WERI-Rb-1 (cell line): ENCODE measurements around the gene FAM193B.

Source experiments
- DNase-seq: peaks from one replicate; pipeline ENCODE4 v3.0.0-alpha.2; 2020
- H3K27ac ChIP-seq: fragments of 250-450 bp; sonication (Bioruptor Pico); 2 replicates; pipeline ENCODE4 v1.5.1; 2020; ENCODE audit warnings: mild to moderate bottlenecking, moderate library complexity
- H3K27me3 ChIP-seq: fragments of 250-450 bp; sonication (Bioruptor Pico); 2 replicates; pipeline ENCODE4 v1.5.1; 2021; ENCODE audit warnings: mild to moderate bottlenecking, low read depth, moderate library complexity; ENCODE audit not compliant: insufficient read depth, severe bottlenecking
- H3K36me3 ChIP-seq: fragments of 250-450 bp; sonication (Bioruptor Pico); 2 replicates; pipeline ENCODE4 v1.5.1; 2020; ENCODE audit warnings: mild to moderate bottlenecking, moderate library complexity
- H3K4me3 ChIP-seq: 2 replicates; pipeline ENCODE4 v1.5.1; 2011; ENCODE audit warnings: low read depth, mild to moderate bottlenecking, control low read depth, low read length
- H3K9me3 ChIP-seq: fragments of 250-450 bp; sonication (Bioruptor Pico); 2 replicates; pipeline ENCODE4 v1.5.1; 2021; ENCODE audit warnings: mild to moderate bottlenecking, moderate library complexity; ENCODE audit not compliant: severe bottlenecking
- TF ChIP-seq, protein P1 (sequence below): IDR thresholded peaks from 2 replicates; pipeline ENCODE4 v1.5.1; 2011; ENCODE audit warnings: low read depth, mild to moderate bottlenecking, control low read depth, inconsistent platforms, low read length

FAM193B gene

DNA sequence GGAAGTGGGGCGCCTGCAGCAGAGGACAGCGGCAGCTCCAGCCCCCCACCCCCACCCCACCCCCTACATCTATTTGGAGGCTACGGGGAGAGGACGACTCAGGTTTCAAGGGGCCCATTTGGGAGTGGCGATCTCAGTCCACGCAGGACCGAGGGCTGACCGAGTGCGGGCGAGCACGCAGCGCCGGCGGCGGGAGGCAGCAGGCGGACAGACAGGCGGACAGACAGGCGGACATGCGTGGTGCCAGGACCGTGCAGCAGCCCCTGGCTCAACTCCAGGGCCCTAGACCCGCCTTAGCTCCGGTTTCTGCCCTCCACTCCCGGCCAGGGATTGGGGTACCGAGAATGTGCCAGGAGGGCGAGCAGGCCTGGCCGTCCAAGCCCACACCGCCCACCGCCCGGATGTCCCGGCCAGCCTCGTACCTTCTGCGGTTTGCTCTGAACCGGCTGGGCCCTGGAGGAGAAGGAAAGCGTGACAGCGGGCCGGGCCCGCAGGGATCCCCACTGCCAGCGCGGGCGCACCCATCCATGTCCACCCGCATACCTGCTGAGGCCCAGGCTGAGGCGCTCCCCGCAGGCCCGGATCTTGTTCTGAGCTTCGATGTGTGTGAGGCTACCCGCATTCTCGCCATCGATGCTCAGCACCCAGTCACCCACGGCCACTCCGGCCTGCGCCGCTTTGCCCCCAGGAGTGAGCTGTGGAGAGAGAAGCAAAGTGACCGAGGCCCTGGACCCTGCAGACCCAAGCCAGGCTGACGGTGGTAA lies 62.2 kb downstream of the FAM193B start:
- H3K36me3 ChIP-seq, result peaks cover 20% of the 10 kb centered on the region
- H3K9me3 ChIP-seq, result no peaks in the 10 kb centered on the region
- H3K4me3 ChIP-seq, result no peak overlapping the region
- H3K27ac ChIP-seq, result no peak overlapping the region
- DNase-seq, result no peak
- TF ChIP-seq, protein P1, sequence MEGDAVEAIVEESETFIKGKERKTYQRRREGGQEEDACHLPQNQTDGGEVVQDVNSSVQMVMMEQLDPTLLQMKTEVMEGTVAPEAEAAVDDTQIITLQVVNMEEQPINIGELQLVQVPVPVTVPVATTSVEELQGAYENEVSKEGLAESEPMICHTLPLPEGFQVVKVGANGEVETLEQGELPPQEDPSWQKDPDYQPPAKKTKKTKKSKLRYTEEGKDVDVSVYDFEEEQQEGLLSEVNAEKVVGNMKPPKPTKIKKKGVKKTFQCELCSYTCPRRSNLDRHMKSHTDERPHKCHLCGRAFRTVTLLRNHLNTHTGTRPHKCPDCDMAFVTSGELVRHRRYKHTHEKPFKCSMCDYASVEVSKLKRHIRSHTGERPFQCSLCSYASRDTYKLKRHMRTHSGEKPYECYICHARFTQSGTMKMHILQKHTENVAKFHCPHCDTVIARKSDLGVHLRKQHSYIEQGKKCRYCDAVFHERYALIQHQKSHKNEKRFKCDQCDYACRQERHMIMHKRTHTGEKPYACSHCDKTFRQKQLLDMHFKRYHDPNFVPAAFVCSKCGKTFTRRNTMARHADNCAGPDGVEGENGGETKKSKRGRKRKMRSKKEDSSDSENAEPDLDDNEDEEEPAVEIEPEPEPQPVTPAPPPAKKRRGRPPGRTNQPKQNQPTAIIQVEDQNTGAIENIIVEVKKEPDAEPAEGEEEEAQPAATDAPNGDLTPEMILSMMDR, result no peak
- H3K27me3 ChIP-seq, result no peaks in the 10 kb centered on the region

DNA sequence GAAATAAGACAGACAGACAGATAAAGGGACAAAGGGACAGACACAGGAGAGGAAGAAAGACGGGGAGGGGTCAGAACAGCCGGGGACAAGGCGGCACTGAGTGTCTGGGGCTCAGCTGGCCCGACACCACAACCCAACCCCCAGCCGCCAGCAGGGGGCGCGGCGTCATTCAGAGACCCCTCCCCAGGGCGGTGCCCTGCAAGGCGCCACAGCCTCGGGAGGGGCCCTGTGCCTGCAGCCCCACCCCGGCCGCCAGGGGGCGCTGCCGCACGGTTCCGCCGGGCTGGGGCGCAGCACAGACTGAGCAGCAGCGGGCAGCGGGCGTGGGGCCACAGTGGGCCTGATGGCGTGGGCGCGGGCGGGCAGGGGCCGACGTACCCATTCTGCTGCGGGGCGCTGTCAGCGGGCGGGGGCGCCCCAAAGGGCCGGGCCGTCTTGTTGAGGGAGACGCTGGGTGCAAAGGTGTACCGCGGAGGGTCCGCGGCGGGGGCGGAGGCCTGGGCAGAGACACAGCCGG lies 62.9 kb downstream of the FAM193B start:
- TF ChIP-seq, protein P1, result peak; percentile 88
- peak overlapping the region; percentile 44; the same call in 1 of the 2 replicates for H3K27ac ChIP-seq
- peaks cover 20% of the 10 kb centered on the region for H3K36me3 ChIP-seq
- no peaks in the 10 kb centered on the region for H3K27me3 ChIP-seq
- H3K9me3 ChIP-seq, result no peaks in the 10 kb centered on the region
- peak; percentile 81 for DNase-seq
- no peak overlapping the region for H3K4me3 ChIP-seq

DNA sequence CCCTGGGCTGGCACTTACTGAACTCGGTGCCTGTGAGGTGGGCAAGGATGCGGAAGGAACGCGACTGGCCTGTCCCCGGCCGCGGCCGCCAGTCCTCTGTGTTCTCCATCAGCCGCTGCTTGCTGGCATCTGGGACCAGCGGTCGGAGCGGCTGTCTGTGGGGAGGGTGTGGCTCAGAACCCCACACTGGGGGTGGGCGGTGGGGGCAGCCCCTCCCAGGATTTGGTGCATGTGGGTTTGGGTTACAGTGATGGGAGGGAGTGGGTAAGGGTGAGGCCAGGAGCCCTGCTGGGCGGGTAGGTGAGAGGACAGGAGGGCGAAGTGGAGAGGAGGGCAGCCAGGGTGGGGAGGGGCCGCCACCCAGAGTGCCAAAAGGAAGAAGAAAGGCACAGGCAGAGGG lies 63.4 kb downstream of the FAM193B start:
- TF ChIP-seq, protein P1, result no peak
- no peak for DNase-seq
- Histone ChIP-seq H3K36me3 (peaks cover 20% of the 10 kb centered on the region), H3K4me3 (no peak overlapping the region), H3K27ac (peak overlapping the region; percentile 44; the same call in 1 of the 2 replicates), H3K9me3 (no peaks in the 10 kb centered on the region), H3K27me3 (no peaks in the 10 kb centered on the region)

DNA sequence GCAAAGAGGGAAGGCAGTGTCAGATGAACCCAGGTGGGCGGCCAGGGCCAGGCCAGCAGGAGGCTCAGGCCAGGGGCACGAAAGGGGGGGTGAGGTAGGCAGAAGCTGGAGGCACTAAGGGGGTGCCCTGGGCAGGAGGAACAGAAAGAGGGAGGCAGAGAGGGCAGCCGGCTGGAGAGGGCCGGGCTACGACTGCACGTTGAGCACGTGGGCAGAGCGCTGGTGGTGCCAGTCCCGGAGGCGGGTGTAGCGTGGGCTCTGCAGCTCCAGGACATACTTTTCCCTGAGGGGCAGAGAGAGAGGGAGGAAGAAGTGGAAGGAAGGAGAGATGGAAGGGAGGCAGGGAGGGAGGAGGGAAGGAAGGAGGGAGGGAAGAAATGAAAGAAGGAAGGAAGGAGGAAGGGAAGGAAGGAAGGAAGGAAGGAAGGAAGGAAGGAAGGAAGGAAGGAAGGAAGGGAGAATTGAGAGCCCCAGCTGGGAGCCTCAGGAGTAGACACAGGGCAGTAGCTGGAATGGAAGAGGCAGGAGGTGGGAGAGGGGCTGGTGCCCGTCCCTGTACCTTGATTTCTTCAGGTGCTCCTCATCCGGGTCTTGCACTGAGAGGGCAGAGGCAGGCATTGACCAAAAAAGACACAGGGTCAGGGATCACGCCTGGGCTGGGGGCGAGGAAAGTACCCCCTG lies 63.9 kb downstream of the FAM193B start:
- H3K36me3 ChIP-seq, result peaks cover 16% of the 10 kb centered on the region

DNA sequence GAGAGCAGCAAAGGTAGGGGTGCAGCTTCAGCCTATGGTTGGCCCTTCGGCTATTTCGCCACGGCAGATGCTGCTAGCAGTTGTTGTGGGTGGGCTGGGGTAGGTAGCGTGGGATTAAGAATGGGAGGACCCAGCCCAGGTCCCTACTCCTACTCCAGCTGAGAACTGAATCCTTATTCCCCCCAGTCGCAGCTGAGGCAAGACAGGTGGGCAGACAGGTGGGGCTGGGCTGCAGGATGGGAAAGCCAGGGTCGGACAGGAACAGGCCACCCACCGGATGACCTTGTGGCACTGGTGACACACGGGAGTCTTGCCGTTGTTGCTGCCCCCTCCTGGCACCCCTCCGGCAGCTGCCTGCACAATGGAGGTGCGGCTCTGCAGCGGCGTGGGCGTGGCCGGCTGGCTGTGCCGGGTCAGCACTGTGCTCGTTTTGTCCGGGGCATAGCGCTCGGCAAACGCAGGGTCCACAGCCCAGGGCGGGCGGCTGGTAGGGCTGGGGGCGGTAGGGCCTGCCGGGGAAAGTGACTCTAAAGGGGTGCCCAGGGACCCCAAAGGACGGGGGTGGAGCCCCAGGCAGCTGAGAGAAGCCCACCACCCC lies 65.1 kb downstream of the FAM193B start:
- Histone ChIP-seq H3K9me3 (no peaks in the 10 kb centered on the region), H3K27ac (no peak overlapping the region), H3K4me3 (no peak overlapping the region), H3K27me3 (no peaks in the 10 kb centered on the region), H3K36me3 (peaks cover 15% of the 10 kb centered on the region)
- TF ChIP-seq, protein P1, result peak; percentile 19; the same call in 1 of the 2 replicates
- peak; percentile 49 for DNase-seq

More for the DNA sequence above, 63.9 kb downstream of the FAM193B start:
- Histone ChIP-seq H3K27ac (no peak overlapping the region), H3K27me3 (no peaks in the 10 kb centered on the region), H3K4me3 (no peak overlapping the region), H3K9me3 (no peaks in the 10 kb centered on the region)
- TF ChIP-seq, protein P1, result no peak
- DNase-seq, result no peak
